SK-N-SH treated with all-trans-retinoic acid at 6 μM for 48 hours (cell line): ENCODE data around the gene NUDT21.

ENCODE experiments used
- CREB5 ChIP-seq: fragments of 250-450 bp; sonication (Bioruptor Pico); IDR thresholded peaks from 2 replicates; pipeline ENCODE4 v1.5.1; 2020; ENCODE audit warnings: low read depth, mild to moderate bottlenecking, moderate library complexity
- TF ChIP-seq, protein P1 (sequence below): fragments of 250-450 bp; sonication (Bioruptor Pico); IDR thresholded peaks from 2 replicates; pipeline ENCODE4 v1.5.0; 2020; ENCODE audit warnings: mild to moderate bottlenecking, moderate library complexity

- TF ChIP-seq, protein P1, sequence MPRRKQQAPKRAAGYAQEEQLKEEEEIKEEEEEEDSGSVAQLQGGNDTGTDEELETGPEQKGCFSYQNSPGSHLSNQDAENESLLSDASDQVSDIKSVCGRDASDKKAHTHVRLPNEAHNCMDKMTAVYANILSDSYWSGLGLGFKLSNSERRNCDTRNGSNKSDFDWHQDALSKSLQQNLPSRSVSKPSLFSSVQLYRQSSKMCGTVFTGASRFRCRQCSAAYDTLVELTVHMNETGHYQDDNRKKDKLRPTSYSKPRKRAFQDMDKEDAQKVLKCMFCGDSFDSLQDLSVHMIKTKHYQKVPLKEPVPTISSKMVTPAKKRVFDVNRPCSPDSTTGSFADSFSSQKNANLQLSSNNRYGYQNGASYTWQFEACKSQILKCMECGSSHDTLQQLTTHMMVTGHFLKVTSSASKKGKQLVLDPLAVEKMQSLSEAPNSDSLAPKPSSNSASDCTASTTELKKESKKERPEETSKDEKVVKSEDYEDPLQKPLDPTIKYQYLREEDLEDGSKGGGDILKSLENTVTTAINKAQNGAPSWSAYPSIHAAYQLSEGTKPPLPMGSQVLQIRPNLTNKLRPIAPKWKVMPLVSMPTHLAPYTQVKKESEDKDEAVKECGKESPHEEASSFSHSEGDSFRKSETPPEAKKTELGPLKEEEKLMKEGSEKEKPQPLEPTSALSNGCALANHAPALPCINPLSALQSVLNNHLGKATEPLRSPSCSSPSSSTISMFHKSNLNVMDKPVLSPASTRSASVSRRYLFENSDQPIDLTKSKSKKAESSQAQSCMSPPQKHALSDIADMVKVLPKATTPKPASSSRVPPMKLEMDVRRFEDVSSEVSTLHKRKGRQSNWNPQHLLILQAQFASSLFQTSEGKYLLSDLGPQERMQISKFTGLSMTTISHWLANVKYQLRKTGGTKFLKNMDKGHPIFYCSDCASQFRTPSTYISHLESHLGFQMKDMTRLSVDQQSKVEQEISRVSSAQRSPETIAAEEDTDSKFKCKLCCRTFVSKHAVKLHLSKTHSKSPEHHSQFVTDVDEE (CRISPR knock-in tag): no peak
- TF ChIP-seq CREB5 (CRISPR knock-in tag): no peak
Observed at GRCh38 chr16:56478281-56479049, 27.3 kb upstream of the NUDT21 start.
